NB4 (cell line): ENCODE measurements around the gene METTL26.

Source experiments
- DNase-seq: peaks from one replicate; pipeline ENCODE4 v3.0.0; 2010; ENCODE audit warnings: low read depth
- H3K4me3 ChIP-seq: one replicate; pipeline ENCODE4 v1.5.1; 2011; ENCODE audit warnings: mild to moderate bottlenecking, low read depth, low read length, moderate library complexity
- CTCF ChIP-seq: IDR thresholded peaks from one replicate; pipeline ENCODE4 v1.5.1; 2012; ENCODE audit warnings: low read depth, low read length
- MAX ChIP-seq: IDR thresholded peaks from 2 replicates; pipeline ENCODE4 v1.6.1; 2011; ENCODE audit warnings: low read depth, low read length
- MYC ChIP-seq: IDR thresholded peaks from 2 replicates; pipeline ENCODE4 v1.6.1; 2011; ENCODE audit warnings: low read depth, low read length
- POLR2A ChIP-seq: IDR thresholded peaks from 2 replicates; pipeline ENCODE4 v1.6.1; 2011; ENCODE audit warnings: mild to moderate bottlenecking; ENCODE audit not compliant: insufficient read length; ENCODE audit errors: extremely low read depth

Gene METTL26

GRCh38 chr16:660459-661183 is 24.5 kb upstream of the METTL26 start:
- DNase-seq: no peak
- TF ChIP-seq MAX (no peak), CTCF (no peak), POLR2A (no peak), MYC (no peak)
- H3K4me3 ChIP-seq: no peak overlapping the region

GRCh38 chr16:660132-660458 is 24.0 kb upstream of the METTL26 start:
- DNase-seq: no peak
- no peak overlapping the region for H3K4me3 ChIP-seq
- TF ChIP-seq CTCF (no peak), MAX (no peak), MYC (no peak), POLR2A (no peak)

- DNase-seq: no peak
- H3K4me3 ChIP-seq: no peak overlapping the region
- no peak for TF ChIP-seq MYC
- no peak for TF ChIP-seq MAX
- no peak for TF ChIP-seq POLR2A
- TF ChIP-seq CTCF: no peak
These were observed 23.5 kb upstream of the METTL26 start for GRCh38 chr16:659618-660017.

GRCh38 chr16:658679-659571 is 22.8 kb upstream of the METTL26 start:
- H3K4me3 ChIP-seq: no peak overlapping the region
- TF ChIP-seq POLR2A (no peak), CTCF (no peak), MAX (no peak), MYC (no peak)
- DNase-seq: no peak

GRCh38 chr16:657487-657886 is 21.4 kb upstream of the METTL26 start:
- TF ChIP-seq MAX: no peak
- no peak for TF ChIP-seq CTCF
- TF ChIP-seq MYC: no peak
- TF ChIP-seq POLR2A: no peak
- no peak for DNase-seq
- H3K4me3 ChIP-seq: no peak overlapping the region
